NT2/D1 (cell line): ENCODE data around the gene SFN.

Experiments used
- DNase-seq: peaks from one replicate; pipeline ENCODE4 v3.0.0-alpha.2; 2011; ENCODE audit warnings: low read depth, low spot score
- H3K27me3 ChIP-seq: 2 replicates; pipeline ENCODE4 v1.6.0; 2011; ENCODE audit warnings: mild to moderate bottlenecking; ENCODE audit not compliant: insufficient read length, insufficient read depth
- H3K36me3 ChIP-seq: 2 replicates; pipeline ENCODE4 v1.6.1; 2011; ENCODE audit warnings: mild to moderate bottlenecking, low read length, mixed read lengths; ENCODE audit not compliant: insufficient read depth, insufficient read length
- H3K4me1 ChIP-seq: 2 replicates; pipeline ENCODE4 v1.5.1; 2011; ENCODE audit not compliant: insufficient read depth, insufficient read length
- H3K4me3 ChIP-seq: 2 replicates; pipeline ENCODE4 v1.5.1; 2011; ENCODE audit warnings: low read depth; ENCODE audit not compliant: insufficient read length
- H3K9ac ChIP-seq: 2 replicates; pipeline ENCODE4 v1.6.0; 2011; ENCODE audit warnings: low read depth; ENCODE audit not compliant: insufficient read length
- H3K9me3 ChIP-seq: 2 replicates; pipeline ENCODE4 v1.5.1; 2011; ENCODE audit warnings: mild to moderate bottlenecking, low read length; ENCODE audit not compliant: insufficient read depth
- SUZ12 ChIP-seq: IDR thresholded peaks from 2 replicates; pipeline ENCODE4 v1.6.1; 2011; ENCODE audit not compliant: insufficient read length, insufficient read depth; ENCODE audit errors: extremely low read depth
- YY1 ChIP-seq: IDR thresholded peaks from 2 replicates; pipeline ENCODE4 v1.6.1; 2011; ENCODE audit not compliant: insufficient read length, insufficient read depth
- ZNF274 ChIP-seq: IDR thresholded peaks from 2 replicates; pipeline ENCODE4 v1.6.1; 2011; ENCODE audit warnings: mild to moderate bottlenecking, low read depth, low read length

SFN gene

GRCh38 chr1:26890467-26890796, 27.5 kb downstream of the SFN start:
- Histone ChIP-seq H3K4me3 (peak overlapping the region; percentile 100), H3K36me3 (peaks cover 78% of the 10 kb centered on the region), H3K4me1 (peaks cover 11% of the 10 kb centered on the region), H3K9me3 (no peaks in the 10 kb centered on the region), H3K9ac (peak overlapping the region; percentile 99), H3K27me3 (no peaks in the 10 kb centered on the region)
- DNase-seq = no peak
- TF ChIP-seq YY1 (no peak), ZNF274 (no peak), SUZ12 (no peak)

GRCh38 chr1:26894263-26894662, 31.3 kb downstream of the SFN start:
- no peak for DNase-seq
- no peaks in the 10 kb centered on the region for H3K9me3 ChIP-seq
- no peak for TF ChIP-seq YY1
- TF ChIP-seq SUZ12 = no peak
- TF ChIP-seq ZNF274 = no peak
- H3K36me3 ChIP-seq = peaks cover 80% of the 10 kb centered on the region
- peaks cover 6% of the 10 kb centered on the region for H3K4me1 ChIP-seq
- H3K27me3 ChIP-seq = no peaks in the 10 kb centered on the region
- H3K4me3 ChIP-seq = no peak overlapping the region
- no peak overlapping the region for H3K9ac ChIP-seq

- Histone ChIP-seq H3K36me3 (peaks cover 68% of the 10 kb centered on the region), H3K27me3 (no peaks in the 10 kb centered on the region), H3K4me1 (no peaks in the 10 kb centered on the region), H3K4me3 (no peak overlapping the region), H3K9me3 (no peaks in the 10 kb centered on the region), H3K9ac (no peak overlapping the region)
- no peak for DNase-seq
- TF ChIP-seq SUZ12 = no peak
- TF ChIP-seq ZNF274 = no peak
- TF ChIP-seq YY1 = no peak
Measured at GRCh38 chr1:26897351-26897750, 34.4 kb downstream of the SFN start.

- no peak for TF ChIP-seq ZNF274
- TF ChIP-seq YY1 = peak; percentile 98
- Histone ChIP-seq H3K36me3 (peaks cover 43% of the 10 kb centered on the region), H3K4me3 (peak within 1 kb of the TSS; percentile 93), H3K4me1 (no peaks in the 10 kb centered on the region), H3K27me3 (no peaks in the 10 kb centered on the region), H3K9ac (peak within 1 kb of the TSS; percentile 97), H3K9me3 (no peaks in the 10 kb centered on the region)
- DNase-seq = peak; percentile 96
Measured at GRCh38 chr1:26900001-26900814, 37.3 kb downstream of the SFN start, which contains the start of gene GPATCH3. Gene GPATCH3 (minus strand): TSS chr1:26900467. CDS start chr1:26900442, 25 bp downstream.

GRCh38 chr1:26900815-26901511, 38.0 kb downstream of the SFN start:
- Histone ChIP-seq H3K27me3 (no peaks in the 10 kb centered on the region), H3K4me3 (peak overlapping the region; percentile 93), H3K9me3 (no peaks in the 10 kb centered on the region), H3K36me3 (peaks cover 36% of the 10 kb centered on the region), H3K4me1 (no peaks in the 10 kb centered on the region), H3K9ac (peak overlapping the region; percentile 97)
- TF ChIP-seq ZNF274 = no peak
- no peak for TF ChIP-seq SUZ12
- DNase-seq = no peak

GRCh38 chr1:26907071-26907917, 44.3 kb downstream of the SFN start:
- no peaks in the 10 kb centered on the region for H3K36me3 ChIP-seq
- DNase-seq = no peak
- H3K27me3 ChIP-seq = no peaks in the 10 kb centered on the region
- no peak overlapping the region for H3K4me3 ChIP-seq
- H3K9me3 ChIP-seq = no peaks in the 10 kb centered on the region
- no peak for TF ChIP-seq YY1
- TF ChIP-seq SUZ12 = no peak
- no peak for TF ChIP-seq ZNF274
- no peaks in the 10 kb centered on the region for H3K4me1 ChIP-seq
- H3K9ac ChIP-seq = no peak overlapping the region

GRCh38 chr1:26909951-26910342, 47.0 kb downstream of the SFN start:
- TF ChIP-seq SUZ12 (no peak), YY1 (no peak), ZNF274 (no peak)
- H3K4me3 ChIP-seq = no peak overlapping the region
- no peaks in the 10 kb centered on the region for H3K36me3 ChIP-seq
- peaks cover 4% of the 10 kb centered on the region for H3K4me1 ChIP-seq
- H3K9me3 ChIP-seq = no peaks in the 10 kb centered on the region
- no peaks in the 10 kb centered on the region for H3K27me3 ChIP-seq
- no peak overlapping the region for H3K9ac ChIP-seq
- DNase-seq = no peak
